Keratinocyte (primary cell): Measurements from ENCODE around the gene ATP9B.

Source experiments
- EZH2 ChIP-seq: IDR thresholded peaks from one replicate; pipeline ENCODE4 v1.6.1; 2012; ENCODE audit warnings: inconsistent platforms, mild to moderate bottlenecking, low read length, moderate library complexity
- TF ChIP-seq, protein P1 (sequence below), 3 experiments: IDR thresholded peaks in 1 of 3; conservative IDR thresholded peaks in 1 of 3; optimal IDR thresholded peaks in 1 of 3; 2 replicates in 2 of 3; 3 replicates in 1 of 3; pipeline versions ENCODE3 to v1.5.1; 2011; ENCODE audit warnings: low read length in 3 of 3, mild to moderate bottlenecking in 3 of 3, moderate library complexity in 2 of 3, control low read depth in 1 of 3, inconsistent platforms in 1 of 3; ENCODE audit not compliant: insufficient read depth in 2 of 3; ENCODE audit errors: extremely low read depth in 1 of 3

DNA sequence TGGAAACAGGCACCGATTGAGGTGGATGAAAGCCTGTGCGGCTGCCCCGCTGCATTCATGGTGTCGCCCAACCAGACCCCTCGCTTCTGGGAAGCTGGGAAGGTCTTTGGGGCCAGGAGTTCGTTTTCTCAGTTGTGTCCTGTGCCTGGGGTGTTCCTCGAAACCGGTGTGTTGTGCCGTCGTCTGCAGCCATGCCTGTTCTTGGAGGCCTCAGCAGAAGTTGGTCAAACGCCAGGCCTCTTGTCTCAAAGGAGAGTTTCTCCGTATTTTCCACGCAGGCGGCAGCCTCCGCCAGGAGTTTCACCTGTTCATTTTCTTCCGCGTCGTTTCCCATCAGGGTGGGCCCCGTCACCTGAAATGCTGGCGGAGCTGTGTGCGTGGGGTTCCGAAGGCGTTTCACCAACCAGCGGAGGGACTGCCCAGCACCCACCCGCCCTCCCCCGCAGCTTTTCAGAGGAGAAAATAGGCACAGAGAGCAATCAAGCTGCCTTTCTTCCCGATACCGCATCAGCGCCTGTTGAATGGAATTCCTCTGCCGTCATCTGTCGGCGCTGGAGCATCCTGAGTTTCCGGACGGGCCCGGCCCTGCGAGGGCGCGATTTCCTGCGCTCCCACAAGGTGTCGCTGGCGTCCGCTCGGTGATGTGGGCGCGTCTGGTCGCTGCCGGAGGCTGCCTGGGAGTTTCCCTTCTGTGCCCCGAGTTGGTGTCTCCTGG is 309.5 kb downstream of the ATP9B start:
- TF ChIP-seq, protein P1, sequence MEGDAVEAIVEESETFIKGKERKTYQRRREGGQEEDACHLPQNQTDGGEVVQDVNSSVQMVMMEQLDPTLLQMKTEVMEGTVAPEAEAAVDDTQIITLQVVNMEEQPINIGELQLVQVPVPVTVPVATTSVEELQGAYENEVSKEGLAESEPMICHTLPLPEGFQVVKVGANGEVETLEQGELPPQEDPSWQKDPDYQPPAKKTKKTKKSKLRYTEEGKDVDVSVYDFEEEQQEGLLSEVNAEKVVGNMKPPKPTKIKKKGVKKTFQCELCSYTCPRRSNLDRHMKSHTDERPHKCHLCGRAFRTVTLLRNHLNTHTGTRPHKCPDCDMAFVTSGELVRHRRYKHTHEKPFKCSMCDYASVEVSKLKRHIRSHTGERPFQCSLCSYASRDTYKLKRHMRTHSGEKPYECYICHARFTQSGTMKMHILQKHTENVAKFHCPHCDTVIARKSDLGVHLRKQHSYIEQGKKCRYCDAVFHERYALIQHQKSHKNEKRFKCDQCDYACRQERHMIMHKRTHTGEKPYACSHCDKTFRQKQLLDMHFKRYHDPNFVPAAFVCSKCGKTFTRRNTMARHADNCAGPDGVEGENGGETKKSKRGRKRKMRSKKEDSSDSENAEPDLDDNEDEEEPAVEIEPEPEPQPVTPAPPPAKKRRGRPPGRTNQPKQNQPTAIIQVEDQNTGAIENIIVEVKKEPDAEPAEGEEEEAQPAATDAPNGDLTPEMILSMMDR (optimal IDR thresholded peaks at IDR 0.05 in 1 of 3, IDR thresholded peaks at IDR 0.05 in 1 of 3, conservative IDR thresholded peaks at IDR 0.05 in 1 of 3; ENCODE audit: extremely low read depth in 1 of 3, insufficient read depth in 2 of 3, low read length in 3 of 3): peak; percentile 87 to 99 (median 92)
- no peak for TF ChIP-seq EZH2
